CD4-positive, alpha-beta T cell treated with Interleukin-17A for 1 hour (primary cell): ENCODE data around the gene CAGE1.

ENCODE experiments used
- DNase-seq: peaks from one replicate; pipeline ENCODE4 v3.0.0-alpha.2; 2020

CAGE1 gene

GRCh38 chr6:7389451-7390225, at the start of gene CAGE1, which contains the start of gene RIOK1:
TSS of gene CAGE1 (minus strand) at chr6:7389742. CDS start at chr6:7387173, 2,569 bp downstream.
TSS of gene RIOK1 (plus strand) at chr6:7389808. CDS start at chr6:7390003, 195 bp downstream.
- peak; percentile 95 for DNase-seq

- DNase-seq, result peak; percentile 2
These were observed 49.7 kb upstream of the CAGE1 start for GRCh38 chr6:7439228-7439627.

- no peak for DNase-seq
These were observed 48.5 kb upstream of the CAGE1 start for GRCh38 chr6:7438011-7438410.

- DNase-seq, result no peak
These were observed 45.1 kb upstream of the CAGE1 start for GRCh38 chr6:7434672-7435071.

GRCh38 chr6:7433121-7433617, 43.6 kb upstream of the CAGE1 start:
- DNase-seq, result no peak

- DNase-seq, result no peak
These were observed 43.0 kb upstream of the CAGE1 start for GRCh38 chr6:7432391-7433120.

- DNase-seq, result no peak
These were observed 42.3 kb upstream of the CAGE1 start for GRCh38 chr6:7431674-7432390.

- no peak for DNase-seq
These were observed 41.8 kb upstream of the CAGE1 start for GRCh38 chr6:7431313-7431673.

- DNase-seq, result no peak
These were observed 37.1 kb upstream of the CAGE1 start for GRCh38 chr6:7426447-7427169.

- no peak for DNase-seq
These were observed 36.3 kb upstream of the CAGE1 start for GRCh38 chr6:7425808-7426190.

GRCh38 chr6:7424967-7425807, 35.6 kb upstream of the CAGE1 start:
- DNase-seq, result no peak

GRCh38 chr6:7424058-7424457, 34.5 kb upstream of the CAGE1 start:
- no peak for DNase-seq

GRCh38 chr6:7421066-7421465, 31.5 kb upstream of the CAGE1 start:
- no peak for DNase-seq

GRCh38 chr6:7419065-7419464, 29.5 kb upstream of the CAGE1 start:
- no peak for DNase-seq

- DNase-seq, result no peak
These were observed 28.8 kb upstream of the CAGE1 start for GRCh38 chr6:7418238-7418905.

- DNase-seq, result no peak
These were observed 28.1 kb upstream of the CAGE1 start for GRCh38 chr6:7417684-7418083.

- no peak for DNase-seq
These were observed 25.3 kb upstream of the CAGE1 start for GRCh38 chr6:7414811-7415210.

- DNase-seq, result no peak
These were observed 23.7 kb upstream of the CAGE1 start for GRCh38 chr6:7413151-7413823.

GRCh38 chr6:7411328-7411727, 21.8 kb upstream of the CAGE1 start:
- no peak for DNase-seq

GRCh38 chr6:7410851-7411250, 21.3 kb upstream of the CAGE1 start:
- DNase-seq, result no peak

GRCh38 chr6:7409740-7410139, 20.2 kb upstream of the CAGE1 start:
- DNase-seq, result no peak
